Esophagus squamous epithelium (tissue), 4 donors: Measurements from ENCODE around the gene CASP1.
"Not testable (repeated sequence)": the region's sequence is repeated elsewhere in the genome, so short reads cannot be mapped to it uniquely, and the experiment has no call there.

Experiments used
- CTCF ChIP-seq, 6 experiments: fragments of 450-650 bp in 4 of 6; fragments of 200-600 bp in 2 of 6; sonication (generic) in 2 of 6; IDR thresholded peaks; one replicate each; pipeline ENCODE4 v1.5.1; 2016 to 2019; ENCODE audit warnings: antibody characterized with exemption in 6 of 6, mild to moderate bottlenecking in 4 of 6, moderate library complexity in 4 of 6
- POLR2A ChIP-seq, 4 donors: fragments of 450-650 bp; IDR thresholded peaks; one replicate each; pipeline ENCODE4 v1.6.1; 2017; ENCODE audit warnings: antibody characterized with exemption in 4 of 4, mild to moderate bottlenecking in 4 of 4, moderate library complexity in 3 of 4

GRCh38 chr11:105034388-105034787, 556 bp downstream of the CASP1 start:
- TF ChIP-seq CTCF, POLR2A (IDR thresholded peaks at IDR 0.05): not testable (repeated sequence)
